ENCODE measurements around the gene CACNB3. TPM values are rescaled to one million over a fixed set of nuclear protein-coding genes. Genes with fewer than 3 reads are reported as not detected.
"Not testable (repeated sequence)": the region's sequence is repeated elsewhere in the genome, so short reads cannot be mapped to it uniquely, and the experiment has no call there.

CACNB3 gene
- total and polyA plus RNA-seq, 4 donors: 0.92 to 1.9 (median 1.2) TPM

- H3K27me3 ChIP-seq (ENCODE audit: control insufficient read depth in 4 of 4, insufficient read depth in 4 of 4, low read length in 3 of 4); H3K9ac ChIP-seq (ENCODE audit: low read depth in 1 of 2, low read length in 2 of 2); DNase-seq (ENCODE audit: low spot score); H3K4me3 ChIP-seq (ENCODE audit: low read depth in 1 of 3, low read length in 3 of 3); H3K9me3 ChIP-seq (ENCODE audit: control insufficient read depth in 4 of 4, low read length in 3 of 4); H3K27ac ChIP-seq (ENCODE audit: low read depth in 1 of 2, low read length in 2 of 2): not testable (repeated sequence)
- 88% methylated on average over 10 of the region's 10 CpGs for WGBS
- peaks cover 2 to 22% (median 20%) of the 10 kb centered on the region in 4 donors for H3K4me1 ChIP-seq (ENCODE audit: control insufficient read depth in 4 of 4, insufficient read depth in 4 of 4, low read length in 3 of 4)
- H3K36me3 ChIP-seq (ENCODE audit: control insufficient read depth in 4 of 4, insufficient read depth in 3 of 4, low read depth in 1 of 4, low read length in 3 of 4): peaks cover 0 to 17% (median 8%) of the 10 kb centered on the region in 4 donors
Observed at GRCh38 chr12:48854932-48855331, 36.6 kb downstream of the CACNB3 start.

GRCh38 chr12:48856379-48856778 is 38.1 kb downstream of the CACNB3 start:
- H3K4me3 ChIP-seq (ENCODE audit: low read depth in 1 of 3, low read length in 3 of 3): no peak overlapping the region
- H3K36me3 ChIP-seq (ENCODE audit: control insufficient read depth in 4 of 4, insufficient read depth in 3 of 4, low read depth in 1 of 4, low read length in 3 of 4): peaks cover 0 to 25% (median 16%) of the 10 kb centered on the region in 4 donors
- H3K4me1 ChIP-seq (ENCODE audit: control insufficient read depth in 4 of 4, insufficient read depth in 4 of 4, low read length in 3 of 4): peaks cover 2 to 12% (median 7%) of the 10 kb centered on the region in 4 donors
- WGBS: 73% methylated on average over 2 of the region's 2 CpGs
- H3K9ac ChIP-seq (ENCODE audit: low read depth in 1 of 2, low read length in 2 of 2): no peak overlapping the region
- H3K9me3 ChIP-seq (ENCODE audit: control insufficient read depth in 4 of 4, low read length in 3 of 4): no peaks in the 10 kb centered on the region
- H3K27ac ChIP-seq (ENCODE audit: low read depth in 1 of 2, low read length in 2 of 2): no peak overlapping the region
- TF ChIP-seq SP1 (IDR thresholded peaks at IDR 0.05): no peak
- TF ChIP-seq NR2F2 (IDR thresholded peaks at IDR 0.05): no peak
- no peak for TF ChIP-seq RAD21 (IDR thresholded peaks at IDR 0.05)
- no peak for TF ChIP-seq ATF3 (IDR thresholded peaks at IDR 0.05)
- TF ChIP-seq YY1 (IDR thresholded peaks at IDR 0.05): no peak
- TF ChIP-seq ZBTB33 (IDR thresholded peaks at IDR 0.05): no peak
- TF ChIP-seq RXRA (IDR thresholded peaks at IDR 0.05): no peak
- TF ChIP-seq EGR1 (IDR thresholded peaks at IDR 0.05; ENCODE audit: low read depth in 2 of 2): no peak
- no peak for TF ChIP-seq GABPA (IDR thresholded peaks at IDR 0.05 in 1 of 2, conservative IDR thresholded peaks at IDR 0.05 in 1 of 2)
- no peak for TF ChIP-seq FOXA2 (IDR thresholded peaks at IDR 0.05)
- DNase-seq (ENCODE audit: low spot score): no peak
- H3K27me3 ChIP-seq (ENCODE audit: control insufficient read depth in 4 of 4, insufficient read depth in 4 of 4, low read length in 3 of 4): no peaks in the 10 kb centered on the region

- no peaks in the 10 kb centered on the region for H3K27me3 ChIP-seq (ENCODE audit: control insufficient read depth in 4 of 4, insufficient read depth in 4 of 4, low read length in 3 of 4)
- 94% methylated on average over 13 of the region's 13 CpGs for WGBS
- no peak for DNase-seq (ENCODE audit: low spot score)
- H3K4me1 ChIP-seq (ENCODE audit: control insufficient read depth in 4 of 4, insufficient read depth in 4 of 4, low read length in 3 of 4): peaks cover 2 to 20% (median 7%) of the 10 kb centered on the region in 4 donors
- H3K36me3 ChIP-seq (ENCODE audit: control insufficient read depth in 4 of 4, insufficient read depth in 3 of 4, low read depth in 1 of 4, low read length in 3 of 4): peaks cover 0 to 33% (median 23%) of the 10 kb centered on the region in 4 donors
- H3K9me3 ChIP-seq (ENCODE audit: control insufficient read depth in 4 of 4, low read length in 3 of 4): no peaks in the 10 kb centered on the region
- no peak for TF ChIP-seq RXRA (IDR thresholded peaks at IDR 0.05)
- no peak for TF ChIP-seq ZBTB33 (IDR thresholded peaks at IDR 0.05)
- no peak for TF ChIP-seq FOXA2 (IDR thresholded peaks at IDR 0.05)
- TF ChIP-seq GABPA (IDR thresholded peaks at IDR 0.05 in 1 of 2, conservative IDR thresholded peaks at IDR 0.05 in 1 of 2): no peak
- no peak for TF ChIP-seq HNF4G (IDR thresholded peaks at IDR 0.05)
- no peak for TF ChIP-seq HNF4A (conservative IDR thresholded peaks at IDR 0.05)
- TF ChIP-seq JUND (IDR thresholded peaks at IDR 0.05): no peak
- TF ChIP-seq SP1 (IDR thresholded peaks at IDR 0.05): no peak
- TF ChIP-seq EGR1 (IDR thresholded peaks at IDR 0.05; ENCODE audit: low read depth in 2 of 2): no peak
- TF ChIP-seq MAX (IDR thresholded peaks at IDR 0.05): no peak
- no peak for TF ChIP-seq RAD21 (IDR thresholded peaks at IDR 0.05)
- no peak for TF ChIP-seq TAF1 (conservative IDR thresholded peaks at IDR 0.05)
- no peak for TF ChIP-seq ATF3 (IDR thresholded peaks at IDR 0.05)
- no peak for TF ChIP-seq NR2F2 (IDR thresholded peaks at IDR 0.05)
- TF ChIP-seq YY1 (IDR thresholded peaks at IDR 0.05): no peak
- no peak for TF ChIP-seq REST (IDR thresholded peaks at IDR 0.05)
- no peak overlapping the region for H3K4me3 ChIP-seq (ENCODE audit: low read depth in 1 of 3, low read length in 3 of 3)
- H3K27ac ChIP-seq (ENCODE audit: low read depth in 1 of 2, low read length in 2 of 2): no peak overlapping the region
- no peak overlapping the region for H3K9ac ChIP-seq (ENCODE audit: low read depth in 1 of 2, low read length in 2 of 2)
Observed at GRCh38 chr12:48857278-48857994, 39.1 kb downstream of the CACNB3 start.

All from liver (tissue), 9 donors.